ENCODE data around the gene LAMC2.

Gene LAMC2

GRCh38 chr1:183152180-183152579, 33.9 kb upstream of the LAMC2 start:
- no peak overlapping the region for H3K27ac ChIP-seq
- no peak for TF ChIP-seq CTCF (IDR thresholded peaks at IDR 0.05)
- DNase-seq (ENCODE audit: low spot score): no peak

GRCh38 chr1:183155939-183156338, 30.1 kb upstream of the LAMC2 start:
- no peak for DNase-seq (ENCODE audit: low spot score)
- no peak overlapping the region for H3K4me3 ChIP-seq
- no peak overlapping the region for H3K27ac ChIP-seq
- TF ChIP-seq CTCF (IDR thresholded peaks at IDR 0.05): no peak

More at GRCh38 chr1:183152180-183152579, 33.9 kb upstream of the LAMC2 start:
- H3K4me3 ChIP-seq: no peak overlapping the region

- Histone ChIP-seq H3K27ac (no peak overlapping the region), H3K4me3 (no peak overlapping the region)
- DNase-seq (ENCODE audit: low spot score): no peak
- no peak for TF ChIP-seq CTCF (IDR thresholded peaks at IDR 0.05)
These were observed 26.1 kb upstream of the LAMC2 start for GRCh38 chr1:183159960-183160359.

GRCh38 chr1:183161391-183161790, 24.7 kb upstream of the LAMC2 start:
- DNase-seq (ENCODE audit: low spot score): no peak
- no peak for TF ChIP-seq CTCF (IDR thresholded peaks at IDR 0.05)
- no peak overlapping the region for H3K4me3 ChIP-seq
- H3K27ac ChIP-seq: no peak overlapping the region

GRCh38 chr1:183163316-183163715, 22.7 kb upstream of the LAMC2 start:
- no peak for TF ChIP-seq CTCF (IDR thresholded peaks at IDR 0.05)
- H3K27ac ChIP-seq: no peak overlapping the region
- no peak for DNase-seq (ENCODE audit: low spot score)
- no peak overlapping the region for H3K4me3 ChIP-seq

GRCh38 chr1:183164340-183164739, 21.7 kb upstream of the LAMC2 start:
- DNase-seq (ENCODE audit: low spot score): no peak
- TF ChIP-seq CTCF (IDR thresholded peaks at IDR 0.05): no peak
- Histone ChIP-seq H3K27ac (no peak overlapping the region), H3K4me3 (no peak overlapping the region)

GRCh38 chr1:183164963-183165362, 21.1 kb upstream of the LAMC2 start:
- H3K4me3 ChIP-seq: no peak overlapping the region
- no peak overlapping the region for H3K27ac ChIP-seq
- DNase-seq (ENCODE audit: low spot score): no peak
- TF ChIP-seq CTCF (IDR thresholded peaks at IDR 0.05): no peak

All from coronary artery (tissue), 2 donors.